DMS79 treated with DMSO at 0.1 percent for 48 hours (cell line): ENCODE measurements around the gene REXO5.
"Not testable (repeated sequence)": the region's sequence is repeated elsewhere in the genome, so short reads cannot be mapped to it uniquely, and the experiment has no call there.

ENCODE experiments used
- DNase-seq: peaks from one replicate; lab custom pipeline; 2025; lab: John Stamatoyannopoulos, UW

The REXO5 gene

DNA sequence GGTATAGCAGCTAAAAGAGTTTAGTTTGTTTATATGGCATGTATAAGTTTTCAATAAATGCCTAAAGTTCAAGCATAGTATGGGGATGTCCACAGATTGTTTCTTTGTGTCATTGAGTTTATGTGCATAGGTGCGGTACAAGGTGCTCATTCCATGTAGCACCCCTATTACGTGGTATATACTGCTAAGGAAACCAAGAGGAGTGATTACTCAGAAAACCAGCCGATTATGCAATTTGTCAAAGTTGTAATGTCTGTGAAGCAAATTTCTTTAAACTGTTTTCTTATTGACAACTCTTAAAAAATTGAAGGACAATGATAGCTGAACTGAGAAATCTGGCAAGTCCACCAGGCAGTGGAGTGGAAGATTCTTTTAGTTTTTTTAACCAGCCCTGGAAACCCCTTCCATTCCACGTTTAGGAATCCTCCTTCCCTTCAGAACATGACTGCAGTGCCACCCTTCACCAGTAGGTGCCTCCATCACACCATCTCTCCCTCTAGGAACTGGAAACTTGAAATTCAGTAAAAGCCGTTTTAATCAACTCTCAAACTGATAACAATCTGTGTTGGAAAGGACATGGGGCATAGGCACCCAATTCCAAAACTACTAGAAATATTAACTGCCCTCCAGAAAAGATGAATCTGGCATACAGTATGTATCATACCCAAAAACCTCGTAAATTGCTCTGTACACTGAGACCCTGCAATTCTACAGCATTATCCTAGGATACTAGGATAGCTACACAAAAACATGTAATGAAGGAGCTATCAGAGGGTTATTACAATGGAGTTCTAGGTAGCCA lies 43.5 kb downstream of the REXO5 start:
- DNase-seq: peak; percentile 38

DNA sequence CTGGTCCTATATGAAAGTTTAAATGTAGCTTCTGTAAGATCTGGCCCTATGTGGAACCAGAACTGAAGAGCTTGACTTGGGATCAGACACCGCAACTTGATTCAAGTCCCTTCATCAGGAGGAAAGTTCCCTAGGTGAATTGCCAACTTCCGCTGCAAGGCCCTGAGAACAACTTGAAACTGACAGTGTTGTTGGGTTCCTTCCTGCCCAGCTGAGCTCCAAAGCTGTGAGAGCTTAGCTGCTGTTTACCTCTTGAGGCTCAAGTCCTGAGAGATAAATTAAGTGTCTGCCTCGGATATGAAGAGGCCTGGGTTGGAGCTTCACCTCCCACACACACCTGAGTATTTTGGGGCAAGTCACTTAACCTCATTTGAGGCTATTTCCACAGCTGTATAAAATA lies 44.7 kb downstream of the REXO5 start:
- no peak for DNase-seq

DNA sequence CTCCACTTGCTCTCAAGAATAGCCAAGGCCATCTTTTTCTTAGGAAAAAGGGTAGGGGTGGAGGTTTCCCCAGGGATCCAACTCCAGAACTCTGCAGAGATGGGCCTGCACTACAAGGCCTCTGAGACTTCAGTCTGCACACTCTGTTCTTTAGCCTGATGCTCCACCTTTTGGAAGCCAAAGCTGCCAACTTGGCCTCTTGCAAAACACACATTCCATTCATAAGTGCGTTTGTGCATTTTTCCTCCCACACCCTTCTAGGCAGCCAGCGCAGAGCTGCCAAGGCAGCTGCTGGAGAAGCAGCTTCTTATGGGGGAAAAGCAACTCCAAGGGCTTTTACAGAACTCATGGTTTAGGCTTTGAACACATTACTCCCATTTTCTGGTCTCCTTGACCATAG lies 45.3 kb downstream of the REXO5 start:
- no peak for DNase-seq

DNA sequence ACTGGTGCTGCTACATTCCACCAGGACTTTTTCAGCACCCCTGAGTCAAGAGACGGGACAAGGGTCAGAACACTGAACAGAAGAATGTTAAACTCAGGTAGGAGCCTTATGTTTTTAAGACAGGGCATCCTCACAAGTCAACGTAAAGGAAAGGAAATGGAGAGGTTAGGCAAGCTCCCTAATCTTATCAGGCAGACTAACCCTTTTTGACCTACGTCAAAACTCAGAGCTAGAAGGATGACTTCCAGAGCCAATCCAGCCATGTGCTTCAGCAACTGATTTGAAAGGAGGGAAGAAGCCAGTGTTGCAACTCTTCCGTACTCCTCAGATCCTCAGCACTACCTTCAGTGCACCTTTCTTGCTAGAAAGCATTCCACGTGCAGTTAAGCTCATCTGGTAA lies 46.8 kb downstream of the REXO5 start:
- DNase-seq: no peak

DNA sequence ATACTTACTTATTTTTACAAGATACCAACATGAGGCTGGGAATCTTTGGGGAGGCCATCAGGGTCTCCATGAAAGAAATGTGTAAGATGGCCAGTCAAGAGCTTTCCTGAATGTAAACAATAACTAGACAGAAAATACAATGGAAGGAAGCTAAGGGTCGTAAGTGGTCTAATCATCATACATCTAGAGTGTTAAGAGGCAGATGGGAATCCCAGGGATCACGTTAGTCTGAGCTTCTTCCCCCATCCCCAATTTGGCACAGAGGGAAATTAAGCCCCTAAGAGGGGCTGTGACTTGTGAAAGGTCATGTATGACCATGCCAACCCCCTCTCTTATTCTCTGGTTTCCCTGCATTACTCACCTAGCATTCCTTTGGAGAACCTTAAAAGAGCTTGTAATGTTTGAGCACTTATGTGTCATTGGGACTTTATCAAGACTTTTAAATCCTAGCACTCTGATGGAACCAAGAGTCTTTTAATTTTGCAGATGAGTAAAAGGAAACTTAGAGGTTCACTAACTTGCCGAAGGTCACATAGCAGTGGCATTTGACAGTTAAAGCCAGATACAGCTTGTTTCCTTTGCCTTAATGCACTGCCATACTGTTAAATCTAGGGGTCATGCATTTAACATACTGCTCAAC lies 47.8 kb downstream of the REXO5 start:
- DNase-seq: no peak

DNA sequence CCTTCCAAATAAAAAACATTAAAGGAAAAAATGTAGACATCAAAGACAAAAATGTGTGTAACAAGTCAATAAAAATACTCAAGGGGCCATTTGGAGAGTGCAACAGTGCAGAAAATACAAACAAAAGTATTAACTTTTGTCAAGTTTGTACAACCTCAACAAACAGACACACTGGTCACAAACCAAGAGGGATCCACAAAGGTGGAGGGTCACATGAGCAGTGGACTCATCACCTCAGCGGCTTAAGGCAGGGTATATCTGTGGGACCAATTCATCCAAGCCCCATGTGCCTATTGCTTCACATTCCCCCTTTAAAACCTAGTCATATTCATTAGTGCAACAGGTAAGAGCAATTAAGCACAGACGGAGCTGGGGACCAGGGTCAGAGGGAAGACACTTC lies 48.6 kb downstream of the REXO5 start:
- DNase-seq: no peak

DNA sequence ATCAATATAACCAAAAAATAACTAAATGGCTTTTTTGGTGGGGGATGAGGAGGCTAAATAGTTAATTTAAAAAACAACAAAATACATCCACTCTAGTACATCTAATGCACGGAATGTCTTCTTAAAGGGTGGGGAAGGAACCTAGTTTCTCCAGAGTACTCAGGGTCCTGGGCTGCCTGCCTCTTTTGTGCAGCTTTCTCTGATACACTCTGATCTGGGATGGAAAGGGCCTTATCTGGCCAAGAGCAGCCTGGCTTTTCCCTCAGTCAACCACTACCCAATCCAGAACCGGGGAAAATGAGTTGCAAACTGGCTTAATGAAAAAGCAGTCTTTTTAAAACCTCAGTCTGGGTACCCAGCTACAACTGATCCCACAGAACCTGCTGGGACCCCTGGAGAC lies 51.0 kb downstream of the REXO5 start:
- no peak for DNase-seq

DNA sequence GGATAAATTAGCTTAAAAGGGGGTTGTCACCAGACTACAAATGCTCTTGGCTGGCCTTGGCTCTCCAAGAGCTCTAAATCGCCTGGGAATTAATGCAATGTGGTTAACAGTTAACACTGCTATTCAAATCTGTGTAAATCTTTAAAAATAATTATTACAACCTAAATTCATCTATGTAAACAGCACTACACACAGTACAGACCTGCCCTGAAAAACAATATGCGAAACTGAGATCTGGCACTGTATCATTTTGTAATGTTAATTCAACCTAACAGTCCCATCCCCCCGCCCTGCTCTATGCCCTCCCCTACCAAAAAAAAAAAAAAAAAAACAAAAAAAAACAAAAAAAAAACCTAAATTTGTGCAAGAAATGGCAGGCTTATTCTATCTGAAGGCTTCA lies 52.9 kb downstream of the REXO5 start:
- DNase-seq: no peak

DNA sequence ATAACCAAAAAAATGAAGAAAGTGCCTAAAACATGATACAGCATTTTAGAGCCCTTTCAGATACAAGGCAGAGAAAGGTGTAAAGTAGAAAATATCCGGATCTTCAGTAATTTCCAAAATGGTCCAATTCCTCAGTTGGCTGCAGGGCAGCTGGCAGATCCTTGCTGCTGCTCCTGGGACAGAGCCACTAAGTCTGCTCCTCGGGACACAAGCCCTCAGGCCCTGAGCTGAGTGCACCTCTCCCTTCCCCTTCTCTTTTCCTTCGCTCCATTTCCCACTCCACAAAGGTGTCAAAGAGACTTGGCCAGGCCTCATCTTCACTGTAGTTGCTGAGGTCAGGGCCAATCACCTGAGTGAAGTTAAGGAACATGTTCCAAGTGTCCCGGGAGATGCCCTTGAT lies 53.4 kb downstream of the REXO5 start:
- DNase-seq: no peak

DNA sequence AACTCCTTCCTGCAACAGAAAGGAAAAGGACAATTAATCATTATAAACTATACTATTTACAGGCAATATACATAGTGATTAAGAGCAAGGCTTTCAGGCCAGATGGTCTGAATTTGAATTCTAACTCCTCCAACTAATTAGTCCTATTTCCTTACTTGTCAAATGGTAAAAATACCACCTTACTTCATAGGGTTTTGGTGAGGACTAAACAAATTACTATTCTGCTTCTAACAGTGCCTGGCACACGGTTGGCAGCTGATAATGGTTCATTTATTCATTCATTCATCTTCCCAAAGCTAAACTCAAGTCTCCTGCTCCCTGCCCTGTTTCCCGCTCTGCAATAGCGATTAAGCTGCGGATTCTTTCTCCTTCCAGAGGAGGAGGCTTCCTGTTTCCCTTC lies 54.0 kb downstream of the REXO5 start:
- no peak for DNase-seq

DNA sequence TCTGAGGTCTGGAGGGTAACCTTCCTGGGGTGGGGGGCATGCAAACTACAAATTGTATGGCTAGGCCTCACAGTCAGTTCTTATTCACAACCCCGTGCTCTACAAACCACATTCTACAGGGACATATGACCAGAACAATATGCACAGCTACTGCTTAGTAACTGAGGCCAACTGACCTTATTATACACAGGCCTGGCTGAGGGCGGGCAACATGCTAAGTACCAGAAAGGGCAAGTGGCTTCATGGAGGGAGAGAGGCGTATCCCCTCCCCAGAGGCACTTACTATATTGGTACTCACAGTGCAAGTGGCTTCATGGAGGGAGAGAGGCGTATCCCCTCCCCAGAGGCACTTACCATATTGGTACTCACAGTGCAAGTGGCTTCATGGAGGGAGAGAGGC lies 54.7 kb downstream of the REXO5 start:
- DNase-seq: not testable (repeated sequence)

DNA sequence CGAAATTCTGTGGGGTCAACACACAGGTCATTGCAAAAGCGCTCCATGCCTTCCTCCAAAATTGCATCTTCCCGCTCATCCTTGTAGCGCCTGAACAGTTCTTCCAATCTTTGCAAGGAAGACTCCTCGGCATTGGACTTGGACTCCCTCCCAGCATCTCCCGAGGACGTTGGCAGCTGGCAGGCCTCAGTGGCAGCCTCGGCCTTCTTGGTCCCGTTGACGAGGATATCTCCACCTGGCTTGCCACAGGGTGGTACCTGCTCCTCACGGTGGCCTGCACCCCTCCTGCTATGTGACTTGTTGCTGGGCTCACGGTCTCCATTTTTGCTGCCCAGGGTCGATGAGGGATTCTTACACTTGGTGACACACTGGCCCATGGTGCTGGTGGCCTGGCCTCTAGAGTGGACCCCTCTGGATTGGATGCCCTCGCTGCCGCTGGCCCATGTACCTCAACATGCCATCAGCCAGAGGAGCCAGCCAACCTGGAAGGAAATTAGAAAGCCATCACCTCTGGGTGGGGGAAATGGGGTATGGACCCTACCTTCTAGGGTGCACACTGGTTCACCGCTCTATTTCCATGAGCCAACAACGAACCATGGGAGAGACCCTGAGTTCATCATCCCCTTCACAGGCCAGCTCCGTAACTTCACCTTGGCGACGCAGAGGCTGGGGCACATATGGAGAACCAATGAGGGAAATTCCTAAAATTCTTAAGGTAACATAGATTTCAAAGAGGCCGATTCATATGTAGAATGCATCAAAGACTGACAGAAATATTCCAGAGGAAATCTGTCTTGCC lies 56.0 kb downstream of the REXO5 start:
- DNase-seq: no peak

DNA sequence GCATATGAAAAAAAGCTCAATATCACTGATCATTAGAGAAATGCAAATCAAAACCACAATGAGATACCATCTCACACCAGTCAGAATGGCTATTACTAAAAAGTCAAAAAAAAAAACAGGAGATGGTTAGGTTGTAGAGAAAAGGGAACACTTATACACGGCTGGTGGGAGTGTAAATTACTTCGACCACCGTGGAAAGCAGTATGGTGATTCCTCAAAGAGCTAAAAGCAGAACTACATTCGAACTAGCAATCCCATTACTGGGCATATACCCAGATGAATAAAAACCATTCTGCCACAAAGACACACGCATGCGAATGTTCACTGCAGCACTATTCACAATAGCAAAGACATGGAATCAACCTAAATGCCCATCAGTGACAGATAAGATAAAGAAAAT lies 58.0 kb downstream of the REXO5 start:
- DNase-seq: not testable (repeated sequence)

DNA sequence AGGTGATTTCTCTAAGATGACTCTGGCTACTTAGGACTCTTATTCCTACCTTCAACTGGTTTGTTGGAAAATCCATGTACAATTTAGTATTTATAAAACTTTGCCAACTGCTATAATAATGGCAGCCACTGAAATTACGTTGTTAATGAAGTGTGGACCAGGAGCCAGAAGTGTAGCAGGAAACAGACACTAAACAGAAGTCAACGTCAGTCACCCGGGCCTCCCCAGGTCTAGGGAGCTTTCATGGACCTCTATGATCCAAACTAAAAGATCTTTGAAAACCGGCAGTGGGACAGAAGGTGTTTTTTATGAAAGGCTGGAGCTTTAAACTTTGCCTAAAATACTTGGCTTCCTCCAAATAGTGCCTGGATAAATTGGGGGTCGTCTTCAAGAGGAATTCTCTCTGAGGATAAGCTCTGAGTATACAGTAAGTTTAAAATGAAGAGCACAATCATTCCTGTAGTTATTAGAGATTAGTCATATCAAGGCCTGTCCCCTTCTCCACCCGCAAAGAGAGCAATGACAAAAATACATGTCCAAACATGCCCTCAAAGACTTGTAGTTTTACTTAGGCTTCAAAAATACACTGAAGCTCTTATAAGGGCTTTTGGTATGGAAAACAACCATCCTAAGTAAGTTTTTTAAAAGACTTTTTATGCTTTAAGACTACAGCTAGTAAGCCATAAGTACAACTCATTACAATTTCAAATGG lies 59.2 kb downstream of the REXO5 start:
- DNase-seq: no peak

DNA sequence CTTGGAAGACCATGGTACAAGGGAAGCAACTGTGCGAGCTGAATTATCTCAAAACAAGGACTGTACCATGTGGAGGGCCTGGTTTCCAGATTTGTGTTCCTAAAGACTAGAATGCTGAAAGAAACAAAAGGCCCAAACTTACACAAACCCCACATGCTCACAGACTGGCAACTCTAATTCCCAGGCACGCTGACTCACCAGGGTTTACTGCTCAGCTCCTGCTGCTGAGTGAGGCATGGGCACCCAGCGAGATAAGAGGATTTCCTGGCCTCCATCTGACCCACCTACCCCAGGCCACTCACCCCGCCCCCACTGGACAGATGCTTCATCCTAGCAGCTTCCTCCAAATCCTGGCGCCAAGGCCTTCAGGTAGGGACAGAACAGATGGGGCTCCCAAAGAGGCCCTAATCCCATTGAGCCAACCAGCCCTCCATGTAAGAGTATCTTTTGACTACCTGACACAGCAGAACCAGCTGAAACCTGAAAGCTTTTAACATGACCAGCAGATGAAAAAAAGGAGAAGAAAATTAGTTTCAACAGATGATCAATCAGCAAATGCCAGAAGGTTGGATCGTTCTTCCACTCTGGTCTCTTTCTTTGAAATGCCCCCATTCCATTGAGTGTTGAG lies 59.9 kb downstream of the REXO5 start:
- DNase-seq: no peak

DNA sequence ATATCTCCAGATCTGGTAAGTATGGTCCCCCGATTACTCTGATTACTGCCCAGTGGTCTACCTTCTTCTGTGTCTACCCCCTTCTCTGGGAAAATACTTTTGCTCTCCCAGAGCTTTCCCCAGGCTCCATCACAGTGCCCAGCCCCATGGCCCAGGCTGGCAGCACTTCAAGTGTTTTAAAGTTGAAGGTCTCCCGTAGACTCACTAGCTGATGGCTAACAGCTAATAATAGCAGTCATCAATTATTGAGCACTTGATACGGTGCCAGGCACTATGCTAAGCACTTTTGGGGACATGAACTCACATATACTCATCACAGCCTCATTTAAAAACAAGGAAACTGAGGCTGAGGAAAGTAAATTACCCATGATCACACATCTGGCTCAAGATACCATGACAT lies 60.5 kb downstream of the REXO5 start:
- DNase-seq: no peak

DNA sequence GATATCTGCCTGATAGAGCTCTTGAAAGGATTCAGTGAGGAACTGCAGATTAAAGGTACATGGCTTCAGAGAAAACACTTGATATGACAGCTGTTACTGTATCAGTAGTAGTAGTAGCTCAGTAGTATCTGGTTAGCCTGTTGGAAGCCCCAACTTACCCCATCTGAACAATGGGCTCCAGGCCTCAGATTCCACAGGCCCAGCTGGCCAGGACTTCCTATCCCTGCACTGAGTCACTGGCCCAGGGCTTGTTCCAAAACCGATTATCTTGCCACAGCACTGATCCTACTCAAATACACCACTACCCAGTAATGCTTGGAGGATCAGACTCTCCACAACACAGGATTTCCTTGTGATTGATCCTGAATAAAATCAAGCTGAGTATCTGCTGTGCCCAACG lies 61.3 kb downstream of the REXO5 start:
- DNase-seq: no peak

DNA sequence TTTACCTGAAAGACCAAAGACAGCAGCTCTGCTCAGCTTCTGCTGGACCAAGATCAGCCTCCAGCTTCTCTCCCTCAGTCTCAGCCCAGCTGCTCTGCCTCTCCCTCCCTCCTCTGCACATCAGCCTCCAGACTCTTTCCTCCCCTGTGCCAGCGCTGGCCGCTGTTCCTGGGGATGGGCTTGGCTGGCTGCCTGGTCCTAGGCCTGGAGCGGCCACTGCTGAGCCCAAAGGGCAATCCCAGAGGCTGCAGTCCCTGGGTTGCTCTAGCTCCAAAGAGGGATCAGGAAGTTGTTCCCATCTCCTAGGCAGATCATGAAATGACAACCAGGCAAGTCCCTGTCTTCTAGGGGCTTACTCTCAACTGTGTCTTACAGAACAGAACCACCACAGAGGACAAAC lies 62.6 kb downstream of the REXO5 start:
- DNase-seq: no peak

DNA sequence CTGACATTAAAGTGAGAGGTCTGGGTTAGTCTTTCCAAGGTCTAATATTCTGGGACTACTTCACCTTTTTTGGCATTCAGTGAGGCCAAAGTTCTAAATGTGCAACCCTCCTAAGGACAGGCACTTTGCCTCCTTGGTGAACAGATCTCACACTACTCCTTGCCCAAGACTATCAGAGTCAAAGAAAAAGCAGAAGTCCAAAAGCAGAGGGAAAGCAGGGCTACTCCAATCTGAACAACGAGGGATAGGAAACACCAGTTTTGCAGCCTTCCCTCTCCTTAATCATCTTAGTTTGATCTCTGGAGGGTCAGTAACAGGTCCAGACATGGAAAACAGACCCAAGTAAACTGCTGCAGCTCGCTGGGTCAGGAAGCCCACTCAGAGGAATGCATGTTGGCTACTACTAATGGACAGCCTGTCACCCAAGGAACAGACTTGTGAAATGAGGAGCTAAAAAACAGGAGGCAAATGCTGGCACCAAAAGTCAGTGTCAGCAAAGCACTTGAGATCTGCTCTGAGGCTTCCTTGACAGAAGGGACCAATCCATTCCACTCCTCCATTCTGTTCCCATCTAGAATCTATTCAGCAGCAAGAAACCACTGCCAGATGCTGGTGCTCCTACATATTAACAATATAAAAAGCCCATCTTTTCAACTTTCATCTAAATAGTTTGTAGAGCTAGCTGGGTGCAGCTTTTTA lies 63.9 kb downstream of the REXO5 start:
- DNase-seq: no peak

DNA sequence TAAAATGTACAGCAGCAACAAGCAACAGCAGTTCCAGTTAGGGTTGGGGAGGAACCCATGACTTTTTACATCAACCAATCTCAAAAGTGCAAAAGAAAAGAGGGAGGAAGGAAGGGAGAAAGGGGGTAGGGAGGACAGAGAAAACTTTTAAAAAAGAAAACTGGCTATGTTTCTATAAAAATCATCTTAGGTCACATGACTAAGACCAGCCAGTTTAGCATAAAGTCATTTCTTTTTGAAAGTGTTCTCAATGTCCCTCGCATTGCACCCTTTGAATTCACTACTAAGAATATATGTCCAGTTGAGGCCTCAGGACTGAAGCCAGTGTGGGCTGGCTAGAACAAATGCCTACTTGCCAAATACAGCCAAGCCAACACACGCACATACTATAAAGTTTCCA lies 64.9 kb downstream of the REXO5 start:
- no peak for DNase-seq
